Heart left ventricle (tissue), 16 donors: ENCODE measurements around the gene HSD17B1. TPM values are rescaled to one million over a fixed set of nuclear protein-coding genes. Genes with fewer than 3 reads are reported as not detected.
A peak's percentile ranks its signal among the peaks of the same experiment; 100 is the strongest.

Experiments
- ATAC-seq, 4 donors: fragments of 200-7000 bp; cut with Tn5 transposase; one replicate each; pipeline ENCODE4 v1.9.1; 2020 to 2022; ENCODE audit warnings: moderate library complexity in 4 of 4, mild to moderate bottlenecking in 3 of 4, moderate number of reproducible peaks in 1 of 4
- DNase-seq, 5 donors: peaks; one replicate each; pipeline ENCODE4 v3.0.0-alpha.2; 2020
- H3K27ac ChIP-seq, 12 donors: fragments of 200-600 bp; sonication (generic) in 4 of 12; one replicate each; pipeline versions ENCODE4 v1.5.0 to v1.8.0; 2016 to 2022; ENCODE audit warnings: mild to moderate bottlenecking in 2 of 12
- H3K27me3 ChIP-seq, 9 donors: fragments of 200-600 bp; sonication (generic) in 2 of 9; one replicate each; pipeline versions ENCODE4 v1.5.1 to v1.8.0; 2016 to 2022; ENCODE audit warnings: mild to moderate bottlenecking in 3 of 9
- H3K36me3 ChIP-seq, 9 donors: fragments of 200-600 bp; sonication (generic) in 2 of 9; one replicate each; pipeline versions ENCODE4 v1.5.0 to v1.8.0; 2018 to 2022; ENCODE audit warnings: mild to moderate bottlenecking in 2 of 9
- H3K4me1 ChIP-seq, 12 donors: fragments of 200-600 bp; sonication (generic) in 4 of 12; one replicate each; pipeline versions ENCODE4 v1.5.0 to v1.8.0; 2016 to 2022; ENCODE audit warnings: mild to moderate bottlenecking in 3 of 12
- H3K4me3 ChIP-seq, 12 donors: fragments of 200-600 bp; sonication (generic) in 4 of 12; one replicate each; pipeline versions ENCODE4 v1.5.0 to v1.8.0; 2017 to 2022; ENCODE audit warnings: mild to moderate bottlenecking in 9 of 12, moderate library complexity in 4 of 12
- H3K9me3 ChIP-seq, 12 donors: fragments of 200-600 bp; sonication (generic) in 4 of 12; one replicate each; pipeline versions ENCODE4 v1.5.0 to v1.8.0; 2016 to 2022; ENCODE audit warnings: mild to moderate bottlenecking in 1 of 12
- POLR2A ChIP-seq, 2 donors: fragments of 450-650 bp; IDR thresholded peaks; one replicate each; pipeline ENCODE4 v1.6.1; 2017; ENCODE audit warnings: antibody characterized with exemption in 2 of 2, mild to moderate bottlenecking in 2 of 2, moderate library complexity in 2 of 2
- WGBS, 4 donors: extraction: QIAGEN DNeasy Blood & Tissue Kit in 2 of 4; methylation state at CpG; one replicate each; pipeline versions ENCODE4 v1.1.5 to v1.1.7; 2013 to 2018; 5-methylcytosine and 5-hydroxymethylcytosine counted together
- intact Hi-C, 10 donors: fragments of 100-400 bp; cut with DNase I; formaldehyde crosslinking; loops; one replicate each; pipeline versions ENCODE4 v1.11.1 to v1.14.2; 2022
- polyA plus RNA-seq, 2 donors: library from polyadenylated mRNA; stranded (reverse); fragments of 200-250 nt; gene quantifications; one replicate each; pipeline ENCODE4 v1.2.3, GENCODE V29; 2013
- total RNA-seq, 9 donors: library from RNA; depleted of rRNA in 2 of 9; stranded (reverse); fragments of >200 nt in 2 of 9; fragmentation: NEBNext Ultra II Directional in 3 of 9; extraction: Animal tissue kit (Norgen Biotek cat#: 25700) in 3 of 9; gene quantifications; one replicate each; pipeline versions ENCODE4 v1.1.0 to v1.2.4, GENCODE V29; 2016 to 2023
- TF ChIP-seq, protein P1 (sequence below), 12 donors: fragments of 200-600 bp; sonication (generic) in 4 of 12; IDR thresholded peaks; one replicate each; pipeline versions ENCODE4 v1.5.0 to v1.8.0; 2018 to 2022; ENCODE audit warnings: antibody characterized with exemption in 12 of 12, mild to moderate bottlenecking in 5 of 12
- donor health status: ischemic (EF 13 %, LVEDD 7.1; RV severe dilation, severe dysfunction).
- donor health status: healthy with polysubstance abuse.
- donor health status: DM: no; HTN: yes; CAD: no.
- donor health status: DM: no; HTN: no; CAD: no.
- donor health status: ischemic (EF 25% LVEDD 6.9; RV normal size, moderate dysfunction).
- donor health status: ischemic (EF 25% LVEDD 5.7; RV mildly dilated, moderate dysfunction).
- donor health status: healthy.
- donor health status: DM: yes; HTN: yes; CAD: no.
- donor health status: ischemic (EF 35%, LVEDD 5.7; RV mildly dilated, moderate dysfunction).
- donor health status: nonischemic (EF 11% LVEDD 7.7; RV severe dilation, severe dysfunction).
- donor health status: DM: yes; HTN: yes; CAD: no.
- donor health status: PGD.
- donor health status: ischemic (EF 29% LVEDD 5.4; RV normal size, mild dysfunction).
- donor health status: nonischemic (EF 23%, LVEDD 6.1; RV moderate dilation, normal function).

The HSD17B1 gene
- total and polyA plus RNA-seq, 11 donors, result 0.32 to 1.8 (median 1.1) TPM; not detected in 1

DNA sequence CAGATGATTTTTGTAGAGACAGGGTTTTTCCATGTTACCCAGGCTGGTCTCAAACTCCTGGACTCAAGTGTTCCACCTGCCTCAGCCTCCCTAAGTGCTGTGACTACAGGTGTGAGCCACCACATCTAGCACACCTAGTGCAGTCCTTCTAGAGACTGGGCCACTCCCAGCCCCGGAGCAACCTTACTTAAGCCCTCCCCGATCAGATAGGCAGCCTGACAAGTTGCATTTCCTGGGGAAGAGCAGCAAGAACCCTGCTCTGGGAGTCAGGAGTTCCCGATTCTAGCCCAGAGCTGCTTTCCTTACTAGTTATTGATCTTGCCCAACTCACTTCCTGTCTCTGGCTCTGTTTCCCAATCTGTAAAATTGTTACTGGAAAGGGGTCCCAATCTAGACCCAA lies 23.7 kb upstream of the HSD17B1 start:
- intact Hi-C loops, result loop anchor here in 4 of 10 donors (5.0 to 10.0 kb wide), 4 partner anchors 97 to 347 kb away; partner anchors contain the start of genes CAVIN1 (in 2 of the 4) and KCNH4 (in 1 of the 4)
- Histone ChIP-seq H3K4me3 (no peak overlapping the region), H3K27ac (no peak overlapping the region), H3K36me3 (no peaks in the 10 kb centered on the region), H3K27me3 (no peaks in the 10 kb centered on the region), H3K9me3 (no peaks in the 10 kb centered on the region), H3K4me1 (peaks cover 0 to 42% (median 23%) of the 10 kb centered on the region in 12 donors)
- no peak for TF ChIP-seq POLR2A (IDR thresholded peaks at IDR 0.05)
- TF ChIP-seq, protein P1, sequence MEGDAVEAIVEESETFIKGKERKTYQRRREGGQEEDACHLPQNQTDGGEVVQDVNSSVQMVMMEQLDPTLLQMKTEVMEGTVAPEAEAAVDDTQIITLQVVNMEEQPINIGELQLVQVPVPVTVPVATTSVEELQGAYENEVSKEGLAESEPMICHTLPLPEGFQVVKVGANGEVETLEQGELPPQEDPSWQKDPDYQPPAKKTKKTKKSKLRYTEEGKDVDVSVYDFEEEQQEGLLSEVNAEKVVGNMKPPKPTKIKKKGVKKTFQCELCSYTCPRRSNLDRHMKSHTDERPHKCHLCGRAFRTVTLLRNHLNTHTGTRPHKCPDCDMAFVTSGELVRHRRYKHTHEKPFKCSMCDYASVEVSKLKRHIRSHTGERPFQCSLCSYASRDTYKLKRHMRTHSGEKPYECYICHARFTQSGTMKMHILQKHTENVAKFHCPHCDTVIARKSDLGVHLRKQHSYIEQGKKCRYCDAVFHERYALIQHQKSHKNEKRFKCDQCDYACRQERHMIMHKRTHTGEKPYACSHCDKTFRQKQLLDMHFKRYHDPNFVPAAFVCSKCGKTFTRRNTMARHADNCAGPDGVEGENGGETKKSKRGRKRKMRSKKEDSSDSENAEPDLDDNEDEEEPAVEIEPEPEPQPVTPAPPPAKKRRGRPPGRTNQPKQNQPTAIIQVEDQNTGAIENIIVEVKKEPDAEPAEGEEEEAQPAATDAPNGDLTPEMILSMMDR (IDR thresholded peaks at IDR 0.05), result no peak
- ATAC-seq (no peak), DNase-seq (no peak)
- 42 to 72% (median 66%) methylated on average over 3 of the region's 3 CpGs for WGBS, 4 donors

DNA sequence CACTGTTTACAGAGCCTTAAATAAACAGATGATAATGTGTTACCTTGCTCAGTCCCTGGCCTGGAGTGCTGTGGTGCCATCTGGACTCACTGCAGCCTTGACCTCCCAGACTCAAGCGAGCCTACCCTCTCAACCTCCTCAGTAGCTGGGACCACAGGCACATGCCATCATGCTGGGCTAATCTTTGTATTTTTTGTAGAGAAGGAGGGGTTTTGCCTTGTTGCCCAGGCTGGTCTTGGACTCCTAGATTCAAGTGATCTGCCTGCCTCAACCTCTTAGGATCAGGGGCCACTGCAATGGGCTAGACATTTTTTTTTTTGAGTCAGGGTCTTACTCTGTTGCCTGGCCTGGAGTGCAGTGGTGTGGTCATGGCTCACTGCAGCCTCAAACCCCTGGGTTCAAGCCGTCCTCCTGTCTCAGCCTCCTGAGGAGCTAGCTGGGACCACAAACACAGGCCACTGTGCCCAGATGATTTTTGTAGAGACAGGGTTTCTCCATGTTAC lies 21.7 kb upstream of the HSD17B1 start:
- peak overlapping the region in 9 of 12 donors; percentile 14 to 87 (median 80) for H3K27ac ChIP-seq
- intact Hi-C loops, result loop anchor here in 3 of 10 donors (5.0 kb wide), 3 partner anchors 104 to 509 kb away; partner anchors contain the start of genes KCNH4 (in 1 of the 3) and NKIRAS2 (in 1 of the 3)
- ATAC-seq (no peak), DNase-seq (peak in 1 of 5 donors; percentile 41)
- H3K9me3 ChIP-seq, result no peaks in the 10 kb centered on the region
- H3K4me3 ChIP-seq, result no peak overlapping the region
- WGBS, 4 donors, result 91 to 97% (median 96%) methylated on average over 2 of the region's 2 CpGs
- H3K36me3 ChIP-seq, result no peaks in the 10 kb centered on the region
- H3K27me3 ChIP-seq, result no peaks in the 10 kb centered on the region
- H3K4me1 ChIP-seq, result peaks cover 2 to 41% (median 19%) of the 10 kb centered on the region in 12 donors
- TF ChIP-seq, protein P1 (IDR thresholded peaks at IDR 0.05), result no peak
- no peak for TF ChIP-seq POLR2A (IDR thresholded peaks at IDR 0.05)

DNA sequence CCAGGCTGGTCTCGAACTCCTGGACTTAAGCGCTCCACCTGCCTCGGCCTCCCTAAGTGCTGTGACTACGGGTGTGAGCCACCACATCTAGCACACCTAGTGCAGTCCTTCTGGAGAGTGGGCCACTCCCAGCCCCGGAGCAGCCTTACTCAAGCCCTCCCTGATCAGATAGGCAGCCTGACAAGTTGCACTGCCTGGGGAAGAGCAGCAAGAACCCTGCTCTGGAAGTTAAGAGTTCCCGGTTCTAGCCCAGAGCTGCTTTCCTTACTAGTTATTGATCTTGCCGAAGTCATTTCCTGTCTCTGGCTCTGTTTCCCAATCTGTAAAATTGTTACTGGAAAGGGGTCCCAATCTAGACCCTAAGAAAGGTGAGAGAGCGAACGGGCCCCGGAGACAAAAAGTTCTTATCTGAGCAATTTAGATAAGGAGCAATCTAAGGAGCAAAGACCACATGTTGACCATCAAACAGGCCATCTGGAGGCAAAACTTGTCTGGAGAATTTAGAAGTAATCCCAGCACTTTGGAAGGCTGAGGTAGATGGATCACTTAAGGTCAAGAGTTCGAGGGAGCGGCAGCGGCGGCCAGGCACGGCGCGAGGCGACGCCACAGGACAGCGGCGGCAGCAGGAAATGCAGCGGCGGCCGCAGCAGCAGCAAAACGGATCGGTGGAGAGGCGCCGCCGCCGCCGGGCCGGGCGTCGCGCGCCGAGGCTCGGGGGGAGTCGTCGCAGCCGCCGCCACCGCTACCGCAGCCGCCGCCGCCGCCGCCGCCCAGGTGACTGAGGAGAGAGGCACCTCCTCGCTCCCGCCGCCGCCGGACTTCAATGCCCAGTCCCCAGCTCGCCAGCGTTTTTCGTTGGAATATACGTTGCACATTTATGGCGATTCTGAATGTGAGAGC lies 21.0 kb upstream of the HSD17B1 start:
- Histone ChIP-seq H3K36me3 (no peaks in the 10 kb centered on the region), H3K4me1 (peaks cover 4 to 37% (median 16%) of the 10 kb centered on the region in 12 donors), H3K4me3 (peak overlapping the region in 11 of 12 donors; percentile 39 to 66 (median 58)), H3K27ac (peak overlapping the region; percentile 3 to 87 (median 82)), H3K27me3 (no peaks in the 10 kb centered on the region), H3K9me3 (no peaks in the 10 kb centered on the region)
- WGBS, 4 donors, result 11 to 29% (median 14%) methylated on average over 23 to 60 of the region's 60 CpGs
- intact Hi-C loops, result loop anchor here in 3 of 10 donors (5.0 kb wide), 3 partner anchors 104 to 509 kb away; partner anchors contain the start of genes KCNH4 (in 1 of the 3) and NKIRAS2 (in 1 of the 3)
- TF ChIP-seq POLR2A (IDR thresholded peaks at IDR 0.05), result no peak
- TF ChIP-seq, protein P1 (IDR thresholded peaks at IDR 0.05), result peak in 11 of 12 donors; percentile 19 to 64 (median 46)
- peak; percentile 69 to 87 (median 74) for DNase-seq
- peak in 3 of 4 donors; percentile 33 to 44 (median 38) for ATAC-seq
